Measurements from ENCODE around the gene TBC1D22A. TPM values are rescaled to one million over a fixed set of nuclear protein-coding genes. Genes with fewer than 3 reads are reported as not detected.

Gene TBC1D22A
- polyA plus RNA-seq, 1 donor (not counting 4 experiments of a cell fraction or from before 2014, with no cell fraction given): 20.9 TPM

DNA sequence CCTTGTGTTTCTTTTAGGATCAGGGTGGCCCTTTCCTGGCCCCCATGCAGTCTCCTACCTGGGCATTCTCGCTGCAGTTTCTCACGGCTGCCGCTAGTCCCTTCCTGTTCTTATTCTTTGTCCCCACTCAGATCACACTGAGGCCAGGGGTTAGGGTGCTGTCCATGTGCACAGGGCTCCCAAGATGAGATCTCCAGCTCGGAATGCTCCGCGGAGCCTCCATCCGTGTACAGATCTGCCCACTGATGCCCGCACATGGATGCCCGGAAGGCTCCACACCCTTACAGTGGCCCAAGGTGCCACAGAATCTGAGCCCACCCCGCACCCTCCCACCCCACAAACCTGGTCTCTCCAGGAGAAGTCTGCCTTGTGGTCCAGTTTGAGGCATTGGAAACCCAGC is 457.3 kb downstream of the TBC1D22A start:
- H3K9me3 ChIP-seq (ENCODE audit: control insufficient read depth, low read depth, low read length): peaks cover 10% of the 10 kb centered on the region
- H3K79me2 ChIP-seq (ENCODE audit: control insufficient read depth, insufficient read depth, low read length): no peaks in the 10 kb centered on the region
- H3K4me1 ChIP-seq (ENCODE audit: control insufficient read depth, extremely low read depth, insufficient read depth, low read length): no peaks in the 10 kb centered on the region
- no peaks in the 10 kb centered on the region for H3K27me3 ChIP-seq (ENCODE audit: control insufficient read depth, extremely low read depth, insufficient read depth, low read length)
- H4K20me1 ChIP-seq (ENCODE audit: control insufficient read depth, extremely low read depth, insufficient read depth, low read length): no peaks in the 10 kb centered on the region
- dilution Hi-C loops (cut with MboI; ENCODE audit: extremely low pct_ligation_motif_present, low sequenced_read_pairs): no loop called here
- H3K4me3 ChIP-seq (ENCODE audit: control insufficient read depth in 2 of 3, extremely low read depth in 1 of 3, insufficient read depth in 2 of 3, low read depth in 1 of 3, low read length in 3 of 3): no peak overlapping the region
- H3K4me2 ChIP-seq (ENCODE audit: control insufficient read depth, extremely low read depth, insufficient read depth, low read depth, low read length): no peak overlapping the region
- TF ChIP-seq, protein P1, sequence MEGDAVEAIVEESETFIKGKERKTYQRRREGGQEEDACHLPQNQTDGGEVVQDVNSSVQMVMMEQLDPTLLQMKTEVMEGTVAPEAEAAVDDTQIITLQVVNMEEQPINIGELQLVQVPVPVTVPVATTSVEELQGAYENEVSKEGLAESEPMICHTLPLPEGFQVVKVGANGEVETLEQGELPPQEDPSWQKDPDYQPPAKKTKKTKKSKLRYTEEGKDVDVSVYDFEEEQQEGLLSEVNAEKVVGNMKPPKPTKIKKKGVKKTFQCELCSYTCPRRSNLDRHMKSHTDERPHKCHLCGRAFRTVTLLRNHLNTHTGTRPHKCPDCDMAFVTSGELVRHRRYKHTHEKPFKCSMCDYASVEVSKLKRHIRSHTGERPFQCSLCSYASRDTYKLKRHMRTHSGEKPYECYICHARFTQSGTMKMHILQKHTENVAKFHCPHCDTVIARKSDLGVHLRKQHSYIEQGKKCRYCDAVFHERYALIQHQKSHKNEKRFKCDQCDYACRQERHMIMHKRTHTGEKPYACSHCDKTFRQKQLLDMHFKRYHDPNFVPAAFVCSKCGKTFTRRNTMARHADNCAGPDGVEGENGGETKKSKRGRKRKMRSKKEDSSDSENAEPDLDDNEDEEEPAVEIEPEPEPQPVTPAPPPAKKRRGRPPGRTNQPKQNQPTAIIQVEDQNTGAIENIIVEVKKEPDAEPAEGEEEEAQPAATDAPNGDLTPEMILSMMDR (optimal IDR thresholded peaks at IDR 0.05 in 1 of 3, IDR thresholded peaks at IDR 0.05 in 1 of 3, conservative IDR thresholded peaks at IDR 0.05 in 1 of 3; ENCODE audit: extremely low read depth in 1 of 3, insufficient read depth in 2 of 3, low read length in 3 of 3): no peak
- TF ChIP-seq EZH2 (IDR thresholded peaks at IDR 0.05; ENCODE audit: low read length): no peak
- no peak overlapping the region for H2AFZ ChIP-seq (ENCODE audit: control insufficient read depth, low read length)
- no peak overlapping the region for H3K27ac ChIP-seq (ENCODE audit: control insufficient read depth, insufficient read depth, low read length)
- no peak for DNase-seq (ENCODE audit: low read depth, low spot score)
- no peaks in the 10 kb centered on the region for H3K9me1 ChIP-seq (ENCODE audit: control insufficient read depth, extremely low read depth, insufficient read depth, low read length)
- H3K9ac ChIP-seq (ENCODE audit: control insufficient read depth, extremely low read depth, insufficient read depth, low read length): no peak overlapping the region
- no peak for FAIRE-seq
- no peaks in the 10 kb centered on the region for H3K36me3 ChIP-seq (ENCODE audit: control insufficient read depth in 2 of 2, extremely low read depth in 1 of 2, insufficient read depth in 2 of 2, low read length in 2 of 2)

DNA sequence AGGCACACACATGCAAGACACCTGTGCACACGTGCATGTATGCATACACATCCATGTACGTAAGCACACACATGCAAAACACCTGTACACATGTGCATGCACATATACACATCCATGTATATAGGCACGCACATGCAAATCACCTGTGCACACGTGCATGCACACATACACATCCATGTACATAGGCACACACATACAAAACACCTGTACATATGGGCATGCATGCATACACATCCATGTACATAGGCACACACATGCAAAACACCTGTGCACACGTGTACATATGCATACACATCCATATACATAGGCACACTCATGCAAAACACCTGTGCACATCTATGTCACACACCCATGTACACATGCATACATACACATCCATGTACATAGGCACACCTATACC is 458.3 kb downstream of the TBC1D22A start:
- no peak for TF ChIP-seq EZH2 (IDR thresholded peaks at IDR 0.05; ENCODE audit: low read length)
- TF ChIP-seq, protein P1 (optimal IDR thresholded peaks at IDR 0.05 in 1 of 3, IDR thresholded peaks at IDR 0.05 in 1 of 3, conservative IDR thresholded peaks at IDR 0.05 in 1 of 3; ENCODE audit: extremely low read depth in 1 of 3, insufficient read depth in 2 of 3, low read length in 3 of 3): no peak
- H3K9ac ChIP-seq (ENCODE audit: control insufficient read depth, extremely low read depth, insufficient read depth, low read length): no peak overlapping the region
- H3K4me3 ChIP-seq (ENCODE audit: control insufficient read depth in 2 of 3, extremely low read depth in 1 of 3, insufficient read depth in 2 of 3, low read depth in 1 of 3, low read length in 3 of 3): no peak overlapping the region
- no peaks in the 10 kb centered on the region for H4K20me1 ChIP-seq (ENCODE audit: control insufficient read depth, extremely low read depth, insufficient read depth, low read length)
- no peaks in the 10 kb centered on the region for H3K9me1 ChIP-seq (ENCODE audit: control insufficient read depth, extremely low read depth, insufficient read depth, low read length)
- no peak overlapping the region for H2AFZ ChIP-seq (ENCODE audit: control insufficient read depth, low read length)
- H3K27me3 ChIP-seq (ENCODE audit: control insufficient read depth, extremely low read depth, insufficient read depth, low read length): no peaks in the 10 kb centered on the region
- dilution Hi-C loops (cut with MboI; ENCODE audit: extremely low pct_ligation_motif_present, low sequenced_read_pairs): no loop called here
- peaks cover 10% of the 10 kb centered on the region for H3K9me3 ChIP-seq (ENCODE audit: control insufficient read depth, low read depth, low read length)
- no peak overlapping the region for H3K27ac ChIP-seq (ENCODE audit: control insufficient read depth, insufficient read depth, low read length)
- no peaks in the 10 kb centered on the region for H3K36me3 ChIP-seq (ENCODE audit: control insufficient read depth in 2 of 2, extremely low read depth in 1 of 2, insufficient read depth in 2 of 2, low read length in 2 of 2)
- H3K4me2 ChIP-seq (ENCODE audit: control insufficient read depth, extremely low read depth, insufficient read depth, low read depth, low read length): no peak overlapping the region
- no peaks in the 10 kb centered on the region for H3K4me1 ChIP-seq (ENCODE audit: control insufficient read depth, extremely low read depth, insufficient read depth, low read length)
- DNase-seq (ENCODE audit: low read depth, low spot score): no peak
- FAIRE-seq: no peak
- H3K79me2 ChIP-seq (ENCODE audit: control insufficient read depth, insufficient read depth, low read length): no peaks in the 10 kb centered on the region

Data from keratinocyte (primary cell).